Bone marrow (tissue), 2 donors: ENCODE data around the gene DNAH14.
"Not testable (repeated sequence)": the region's sequence is repeated elsewhere in the genome, so short reads cannot be mapped to it uniquely, and the experiment has no call there.

Experiments used
- DNase-seq, 2 donors: peaks; one replicate each; lab custom pipeline; 2025; lab: John Stamatoyannopoulos, UW

Gene DNAH14

DNA sequence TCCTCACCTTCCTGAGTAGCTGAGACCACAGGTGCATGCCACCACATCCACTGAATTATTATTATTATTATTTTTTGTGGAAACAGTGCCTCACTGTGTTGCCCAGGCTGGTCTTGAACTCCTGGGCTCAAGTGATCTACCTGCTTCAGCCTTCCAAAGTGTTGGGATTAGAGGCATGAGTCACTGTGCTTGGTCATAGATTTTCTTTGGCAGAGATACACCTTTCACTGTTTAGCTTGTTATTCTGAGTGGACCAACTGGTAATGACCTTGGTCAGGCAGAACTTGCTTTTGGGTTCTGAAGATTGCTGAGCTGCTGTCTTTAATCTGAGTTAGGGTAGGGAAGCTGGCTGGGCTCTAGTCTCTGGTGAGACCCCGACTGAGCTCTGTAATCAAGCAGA lies 66.8 kb downstream of the DNAH14 start:
- no peak for DNase-seq

DNA sequence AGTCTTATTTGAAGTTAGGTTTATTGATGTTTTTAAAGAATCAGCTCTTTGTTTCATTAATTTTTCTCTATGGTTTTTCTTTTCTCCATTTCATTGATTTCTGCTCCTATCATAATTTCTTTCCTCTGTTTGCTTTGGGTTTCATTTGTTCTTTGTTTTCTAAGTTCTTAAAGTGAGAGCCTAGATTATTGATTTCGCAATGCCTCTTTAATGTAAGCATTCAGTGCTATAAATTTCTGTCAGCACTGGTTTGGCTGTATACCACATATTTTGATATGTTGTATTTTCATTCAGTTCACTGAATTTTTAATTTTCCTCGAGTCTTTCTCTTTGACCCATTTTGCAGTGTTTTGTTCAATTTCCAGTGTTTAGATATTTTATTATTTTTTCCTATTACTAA lies 68.7 kb downstream of the DNAH14 start:
- DNase-seq = no peak

DNA sequence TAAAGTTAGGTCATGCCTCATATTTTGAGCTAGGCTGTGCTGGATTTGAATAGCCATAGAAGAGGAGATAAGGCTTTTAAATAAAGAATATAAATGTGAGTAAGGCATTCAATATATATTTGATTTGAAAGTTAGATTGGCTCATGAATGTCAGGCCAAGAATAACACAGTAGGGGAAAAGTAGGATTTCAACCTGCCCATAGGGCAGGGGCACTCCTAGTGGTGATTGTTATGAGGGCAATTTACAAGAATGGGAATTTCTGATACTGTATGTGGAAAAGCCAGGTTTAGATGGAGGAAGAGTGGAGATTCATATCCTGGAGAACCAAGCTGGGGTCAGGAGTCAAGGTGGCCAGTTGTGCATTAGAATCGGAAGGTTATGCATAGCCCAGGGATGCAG lies 74.9 kb downstream of the DNAH14 start:
- DNase-seq = no peak

DNA sequence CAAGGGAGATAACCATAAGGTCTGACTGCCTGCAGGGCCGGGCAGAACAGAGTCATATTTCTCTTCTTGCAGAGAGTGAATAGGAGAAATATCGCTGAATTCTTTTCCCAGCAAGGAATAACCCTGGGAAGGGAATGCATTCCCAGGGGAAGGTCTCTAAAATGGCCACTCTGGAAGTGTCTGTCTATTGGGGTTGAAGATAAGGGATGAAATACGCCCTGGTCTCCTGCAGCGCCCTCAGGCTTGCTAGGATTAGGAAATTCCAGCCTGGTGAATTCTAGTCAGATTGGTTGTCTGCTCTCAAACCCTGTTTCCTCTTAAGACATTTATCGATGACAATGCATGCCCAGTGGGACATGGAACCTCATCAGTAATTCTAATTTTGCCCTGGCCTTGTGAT lies 76.9 kb downstream of the DNAH14 start:
- DNase-seq = not testable (repeated sequence)

DNA sequence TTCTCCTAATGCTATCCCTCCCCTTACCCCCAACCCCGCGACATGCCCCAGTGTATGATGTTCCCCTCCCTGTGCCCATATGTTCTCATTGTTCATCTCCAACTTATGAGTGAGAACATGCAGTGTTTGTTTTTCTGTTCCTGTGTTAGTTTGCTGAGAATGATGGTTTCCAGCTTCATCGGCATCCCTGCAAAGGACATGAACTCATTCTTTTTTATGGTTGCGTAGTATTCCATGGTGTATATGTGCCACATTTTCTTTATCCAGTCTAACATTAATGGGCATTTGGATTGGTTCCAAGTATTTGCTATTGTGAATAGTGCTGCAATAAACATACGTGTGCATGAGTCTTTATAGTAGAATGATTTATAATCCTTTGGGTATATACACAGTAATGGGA lies 78.6 kb downstream of the DNAH14 start:
- not testable (repeated sequence) for DNase-seq

DNA sequence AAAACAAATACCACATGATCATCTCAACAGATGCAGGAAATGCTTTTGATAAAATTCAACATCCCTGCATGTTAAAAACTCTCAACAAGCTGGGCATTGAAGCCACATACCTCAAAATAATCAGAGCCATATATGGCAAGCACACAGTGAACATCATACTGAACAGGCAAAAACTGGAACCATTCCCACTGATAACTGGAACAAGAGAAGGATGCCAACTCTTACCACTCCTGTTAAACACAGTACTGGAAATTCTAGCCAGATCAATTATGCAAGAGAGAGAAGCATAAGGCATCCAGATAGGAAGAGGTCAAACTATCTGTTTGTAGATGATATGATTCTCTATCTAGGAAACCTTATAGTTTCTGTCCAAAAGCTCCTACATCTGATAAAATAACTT lies 91.6 kb downstream of the DNAH14 start:
- no peak for DNase-seq

DNA sequence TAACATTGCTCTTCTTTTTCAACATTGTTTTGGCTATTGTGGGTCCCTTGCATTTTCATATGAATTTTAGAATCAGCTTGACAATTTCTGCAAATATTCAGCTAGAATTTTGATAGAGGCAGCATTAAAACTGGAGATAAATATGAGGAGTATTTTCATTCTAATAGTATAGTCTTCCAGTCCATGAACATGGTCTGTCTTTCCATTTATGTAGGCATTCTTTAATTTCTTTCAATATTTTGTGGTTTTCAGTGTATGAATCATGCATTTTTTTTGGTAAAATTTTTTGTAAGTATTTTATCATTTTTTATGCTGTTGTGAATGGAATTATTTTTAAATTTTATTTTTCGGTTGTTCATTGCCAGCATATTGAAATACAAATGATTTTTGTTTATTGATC lies 97.2 kb downstream of the DNAH14 start:
- DNase-seq = no peak

DNA sequence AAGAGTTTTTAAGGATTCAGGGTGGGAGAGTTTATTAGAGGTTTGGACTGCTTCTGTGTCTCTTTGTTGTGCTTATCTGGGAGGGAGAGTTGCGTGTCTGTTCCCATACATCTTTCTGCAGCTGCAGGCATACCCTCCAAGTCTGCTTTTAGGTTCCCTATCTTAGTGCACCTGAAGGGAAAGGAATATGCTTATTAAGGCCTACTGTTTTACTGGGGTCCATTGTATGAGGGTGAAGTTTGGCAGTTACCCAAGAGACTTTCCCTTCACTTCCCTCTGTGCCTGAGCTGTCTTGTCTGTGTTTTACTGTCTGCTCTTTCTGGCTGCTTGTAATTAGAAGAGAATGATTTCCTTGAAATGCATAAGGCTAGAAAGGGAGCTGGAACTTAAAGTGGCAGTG lies 107.0 kb downstream of the DNAH14 start:
- DNase-seq = not testable (repeated sequence)

DNA sequence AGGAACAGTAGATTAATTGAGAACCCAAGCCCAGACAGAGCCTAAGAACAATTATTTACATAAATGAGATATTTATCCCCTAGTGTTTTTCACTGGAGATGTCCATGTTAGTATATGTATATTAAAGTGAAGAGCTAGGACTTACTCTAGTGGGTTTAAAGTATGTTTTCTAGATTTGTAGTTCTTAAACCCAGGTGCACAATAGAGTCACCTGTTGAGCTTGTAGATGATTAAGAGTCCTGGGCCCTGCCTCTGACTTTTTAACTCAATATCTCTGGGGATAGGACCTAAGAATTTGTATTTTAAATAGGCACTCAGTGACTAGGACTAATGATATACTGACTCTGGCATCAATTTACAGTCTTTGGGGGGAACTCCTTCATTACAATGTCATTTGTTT lies 112.8 kb downstream of the DNAH14 start:
- DNase-seq = no peak

DNA sequence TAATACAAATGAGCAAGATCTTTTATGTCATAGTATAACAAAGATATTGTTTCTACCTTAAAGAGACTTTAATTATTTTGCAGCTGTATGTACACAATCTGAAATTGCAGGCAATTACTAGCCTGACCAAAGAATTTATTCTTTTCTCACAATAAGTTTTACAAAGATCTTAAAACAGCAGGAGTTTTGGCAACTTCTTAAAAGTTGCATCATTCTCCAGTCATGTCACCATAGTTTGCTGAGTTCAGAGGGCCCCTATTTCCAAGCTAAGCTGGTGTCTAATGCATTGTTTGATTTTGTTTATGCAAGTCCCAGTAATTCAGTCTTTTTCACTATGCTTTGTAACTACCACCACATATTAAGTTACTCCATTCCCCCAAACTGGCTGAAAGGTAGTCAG lies 114.8 kb downstream of the DNAH14 start:
- DNase-seq = no peak

DNA sequence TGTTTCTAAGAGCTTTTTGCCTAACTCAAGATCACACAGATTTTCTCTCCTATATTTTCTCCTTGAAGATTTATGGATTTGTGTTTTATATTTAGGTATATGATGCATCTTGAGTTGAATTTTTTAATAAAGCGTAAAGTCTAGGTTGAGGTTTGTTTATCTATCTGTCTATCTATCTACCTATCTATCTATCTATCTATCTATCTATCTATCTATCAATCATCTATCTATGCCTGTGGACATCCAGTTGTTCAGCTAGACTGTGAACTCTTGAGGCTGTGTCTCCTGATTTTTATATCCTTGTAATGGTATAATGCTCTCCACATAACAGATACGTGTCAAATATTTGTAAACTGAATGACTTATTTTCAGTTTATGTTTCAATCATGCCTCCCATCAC lies 120.1 kb downstream of the DNAH14 start:
- no peak for DNase-seq

DNA sequence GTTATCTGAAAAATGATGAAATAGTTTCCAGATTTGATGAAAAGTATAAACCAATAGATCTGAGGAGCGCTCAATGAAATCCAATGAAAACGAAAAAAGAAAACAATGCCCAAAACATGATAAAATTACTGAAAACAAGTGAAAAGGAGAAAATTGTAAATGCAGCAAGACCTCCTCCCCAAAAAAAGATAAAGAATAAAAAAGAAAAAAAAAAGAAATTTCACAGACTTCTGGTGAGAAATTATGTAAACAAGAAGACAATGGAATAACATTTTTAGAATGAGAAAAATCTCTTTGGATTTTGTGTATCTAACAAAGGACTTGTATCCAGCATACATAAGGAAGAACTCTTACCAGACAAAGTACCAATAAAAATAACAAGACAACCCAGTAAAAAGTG lies 134.2 kb downstream of the DNAH14 start:
- no peak for DNase-seq

DNA sequence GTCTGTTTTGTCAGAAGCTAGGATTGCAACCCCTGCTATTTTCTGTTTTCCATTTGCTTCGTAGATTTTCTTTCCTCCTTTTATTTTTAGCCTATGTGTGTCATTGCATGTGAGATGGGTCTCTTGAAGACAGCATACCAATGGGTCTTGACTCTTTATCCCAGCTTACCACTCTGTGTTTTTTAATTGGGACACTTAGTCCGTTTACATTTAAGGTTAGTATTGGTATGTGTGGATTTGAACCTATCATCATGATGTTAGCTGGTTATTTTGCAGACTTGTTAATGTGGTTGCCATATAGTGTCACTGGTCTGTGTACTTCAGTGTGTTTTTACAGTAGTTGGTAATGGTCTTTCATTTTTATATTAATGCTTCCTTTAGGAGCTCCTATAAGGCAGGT lies 141.5 kb downstream of the DNAH14 start:
- no peak for DNase-seq

DNA sequence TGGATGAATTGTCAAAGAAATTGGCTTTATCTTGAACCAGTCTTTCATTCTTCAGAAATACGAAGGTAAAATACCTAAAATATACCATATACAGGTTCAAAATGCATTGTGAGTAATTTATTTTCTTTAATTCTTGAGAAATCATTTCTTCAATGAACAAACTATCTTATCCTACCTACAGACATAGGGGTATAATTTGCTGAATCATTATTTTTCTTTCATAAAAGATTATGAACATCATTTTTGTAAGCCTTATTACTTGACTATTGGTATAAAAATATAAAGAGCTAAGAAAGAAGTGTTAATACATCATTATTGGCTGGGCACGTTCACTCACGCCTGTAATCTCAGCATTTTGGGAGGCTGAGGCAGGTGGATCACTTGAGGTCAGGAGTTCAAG lies 167.7 kb downstream of the DNAH14 start:
- DNase-seq = no peak

DNA sequence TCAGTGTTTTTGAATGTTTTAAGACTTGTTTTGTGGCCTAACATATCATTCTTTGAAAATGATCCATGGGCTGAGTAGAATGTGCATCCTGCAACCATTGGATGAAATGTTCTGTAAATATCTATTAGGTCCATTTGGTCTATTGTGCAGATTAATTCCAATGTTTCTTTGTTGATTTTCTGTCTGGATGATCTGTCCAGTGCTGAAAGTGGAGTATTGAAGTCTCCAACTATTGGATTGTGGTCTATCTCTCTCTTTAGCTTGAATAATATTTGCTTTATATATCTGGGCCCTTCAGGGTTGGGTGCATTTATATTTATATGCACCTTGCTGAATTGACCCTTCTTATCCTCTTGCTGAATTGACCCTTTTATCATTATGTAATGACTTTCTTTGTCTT lies 181.5 kb downstream of the DNAH14 start:
- DNase-seq = no peak

DNA sequence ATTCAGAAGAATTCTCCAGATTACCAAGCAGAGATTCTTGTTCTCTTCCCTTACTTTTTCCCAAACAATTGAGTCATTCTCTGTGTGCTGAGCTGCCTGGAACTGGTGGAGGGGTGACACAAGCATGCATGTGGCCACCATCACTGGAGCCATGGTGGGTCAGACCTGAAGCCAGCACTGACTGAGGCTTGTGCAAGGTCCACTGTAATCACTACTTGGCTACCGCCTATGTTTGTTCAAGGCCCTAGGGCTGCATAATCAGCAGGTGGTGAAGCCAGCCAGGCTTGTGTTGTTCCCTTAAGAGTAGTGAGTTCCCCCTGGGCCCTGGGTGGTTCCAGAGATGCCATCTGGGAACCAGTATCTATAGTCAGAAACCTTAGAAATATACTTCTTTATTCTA lies 183.8 kb downstream of the DNAH14 start:
- no peak for DNase-seq

DNA sequence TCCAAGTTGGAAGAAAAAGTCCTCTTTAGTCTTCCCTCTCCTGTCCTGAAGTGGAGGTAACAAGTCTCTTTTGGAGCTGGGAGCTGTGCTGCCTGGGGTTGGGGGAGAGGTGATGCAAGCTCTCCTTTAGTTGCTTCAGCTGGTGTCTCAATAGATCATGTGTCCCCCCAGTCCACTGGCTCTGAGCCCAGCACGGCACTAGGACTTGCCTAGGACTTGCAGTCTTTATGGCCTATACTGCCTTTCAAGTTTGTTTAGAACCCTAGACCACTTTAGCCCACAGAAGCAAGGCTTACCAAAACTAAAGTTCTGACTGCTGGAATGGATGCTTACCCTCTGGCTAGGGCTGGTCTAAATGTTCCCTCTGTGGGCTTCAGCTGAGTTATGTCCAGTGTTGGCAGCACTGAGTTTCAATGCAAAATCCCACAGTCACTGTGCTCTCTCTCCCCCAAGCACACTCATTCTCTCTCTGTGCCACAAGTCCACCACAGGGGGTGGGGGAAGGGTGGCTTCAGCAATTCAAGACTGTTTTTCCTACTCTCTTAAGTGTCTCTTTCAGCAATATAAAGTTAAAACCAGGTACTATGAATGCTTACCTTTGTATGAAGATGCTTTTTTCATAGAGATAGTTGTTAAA lies 185.0 kb downstream of the DNAH14 start:
- DNase-seq = no peak

DNA sequence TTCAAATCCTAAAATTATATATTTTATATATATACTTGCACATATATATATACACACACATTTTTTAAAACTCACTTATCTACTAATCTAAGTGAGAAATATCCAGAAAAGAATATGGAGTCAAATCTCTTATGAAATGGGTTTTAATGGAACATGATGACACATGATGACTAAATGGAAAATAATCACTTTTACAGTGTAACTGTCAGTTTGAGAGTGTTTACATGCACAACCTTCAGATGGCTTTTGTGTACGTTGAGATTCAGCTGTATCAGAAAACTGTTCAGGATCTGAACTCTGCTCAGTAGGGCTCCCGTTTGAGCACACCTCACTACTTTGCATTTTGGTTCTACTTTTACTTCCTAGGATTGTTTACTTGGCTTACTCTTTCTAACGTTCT lies 189.8 kb downstream of the DNAH14 start:
- no peak for DNase-seq

DNA sequence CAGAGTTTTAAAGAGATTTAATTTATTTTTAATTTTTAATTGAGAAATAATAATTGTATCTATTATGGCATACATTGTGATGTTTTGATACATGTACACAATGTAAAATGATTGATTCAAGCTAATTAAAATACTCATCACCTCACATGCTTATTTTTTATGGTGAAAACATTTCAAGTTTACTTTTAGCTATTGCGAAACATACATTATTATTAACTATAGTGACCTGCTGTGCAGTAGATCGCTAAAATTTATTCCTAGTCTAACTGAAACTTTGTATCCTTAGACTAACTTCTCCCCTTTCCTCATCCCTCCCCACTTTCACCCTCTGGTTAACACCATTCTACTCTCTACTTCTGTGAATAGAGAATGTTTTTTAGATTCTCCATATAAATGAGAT lies 191.6 kb downstream of the DNAH14 start:
- no peak for DNase-seq

DNA sequence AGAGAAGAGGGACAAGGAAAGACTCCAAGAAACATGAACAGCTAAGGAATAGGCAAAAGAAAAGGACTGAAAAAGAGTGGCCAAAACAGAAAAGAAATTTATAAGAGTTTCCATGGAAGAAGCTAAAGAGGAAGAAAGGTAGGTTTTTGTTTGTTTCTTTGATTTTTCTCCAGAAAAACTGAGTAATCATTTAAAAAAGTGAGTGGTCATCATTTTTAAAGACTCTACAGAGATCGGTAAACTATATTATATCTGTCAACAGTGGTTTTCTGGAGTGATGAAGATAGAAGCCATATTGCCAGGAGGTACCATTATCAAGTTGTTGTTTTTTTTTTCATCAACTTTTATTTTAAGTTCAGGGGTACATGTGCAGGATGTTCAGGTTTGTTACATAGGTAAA lies 202.4 kb downstream of the DNAH14 start:
- no peak for DNase-seq

DNA sequence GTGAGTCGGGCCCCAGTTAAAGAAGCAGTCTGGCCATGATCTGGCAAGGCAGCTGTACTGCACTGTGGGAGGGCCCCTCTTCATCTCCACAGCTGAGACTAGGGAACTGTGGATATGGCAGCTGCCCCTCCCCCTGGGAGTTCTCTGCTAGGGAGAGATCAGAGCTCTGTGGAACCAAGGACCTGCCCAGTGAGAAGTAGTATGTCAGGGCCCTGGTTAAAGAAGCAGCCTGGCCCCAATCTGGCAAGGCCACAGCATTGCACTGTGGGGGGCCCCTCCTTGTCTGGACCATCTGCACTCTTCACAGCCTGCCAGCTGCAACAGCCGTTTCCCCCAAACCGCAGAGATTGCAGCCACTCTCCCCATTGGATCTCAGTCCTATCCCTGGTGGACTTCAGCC lies 208.5 kb downstream of the DNAH14 start:
- DNase-seq = no peak

DNA sequence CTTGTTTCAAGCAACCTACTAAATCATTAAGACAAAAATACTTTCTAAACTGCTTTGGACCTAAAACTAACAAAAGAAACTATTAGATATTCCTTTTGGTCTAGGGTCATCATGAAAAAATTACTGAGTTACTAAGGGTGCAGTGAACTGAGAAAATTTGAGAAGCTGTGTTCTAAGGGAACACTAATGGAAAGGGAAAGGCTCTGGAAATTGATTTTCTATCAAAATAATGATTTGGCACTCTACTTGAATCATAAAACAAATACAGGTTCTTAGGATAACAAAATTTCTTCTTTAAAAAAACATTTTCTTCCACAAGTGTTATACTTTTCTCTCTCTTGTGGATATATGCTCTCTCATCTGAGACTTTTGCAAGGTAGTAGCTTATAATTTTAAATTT lies 213.5 kb downstream of the DNAH14 start:
- no peak for DNase-seq

DNA sequence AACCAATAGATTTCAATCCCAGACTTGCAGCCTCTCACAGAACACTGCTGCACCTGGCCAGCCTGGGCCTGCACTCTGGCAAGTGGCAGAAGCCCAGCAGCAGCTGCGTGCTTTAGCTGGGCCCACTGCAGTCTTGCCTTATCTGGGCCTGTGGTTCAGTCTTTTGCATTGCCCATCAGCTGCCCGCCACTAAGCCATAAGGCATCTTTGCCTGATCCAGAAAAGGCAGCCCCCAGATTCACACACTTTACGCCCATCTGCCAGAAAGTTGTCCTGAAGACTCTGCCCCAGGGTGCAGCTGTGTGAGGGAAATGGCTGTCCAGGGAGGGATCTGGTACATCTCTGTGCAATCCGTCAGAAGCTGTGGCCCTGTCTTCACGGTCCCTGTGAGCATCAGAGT lies 217.0 kb downstream of the DNAH14 start:
- DNase-seq = no peak

DNA sequence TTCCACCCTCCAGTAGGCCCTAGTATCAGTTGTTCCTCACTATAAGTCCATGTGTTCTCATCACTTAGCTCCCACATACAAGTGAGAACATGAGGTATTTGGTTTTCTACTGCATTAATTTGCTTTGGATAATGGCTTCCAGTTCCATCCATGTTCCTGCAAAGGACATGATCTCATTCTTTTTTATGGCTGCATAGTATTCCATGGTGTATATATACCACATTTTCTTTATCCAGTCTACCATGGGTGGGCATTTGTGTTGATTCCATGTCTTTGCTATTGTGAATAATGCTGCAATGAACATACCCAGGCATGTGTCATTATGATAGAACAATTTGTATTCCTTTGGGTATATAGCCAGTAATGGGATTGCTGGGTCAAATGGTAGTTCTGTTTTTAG lies 218.3 kb downstream of the DNAH14 start:
- DNase-seq = not testable (repeated sequence)

DNA sequence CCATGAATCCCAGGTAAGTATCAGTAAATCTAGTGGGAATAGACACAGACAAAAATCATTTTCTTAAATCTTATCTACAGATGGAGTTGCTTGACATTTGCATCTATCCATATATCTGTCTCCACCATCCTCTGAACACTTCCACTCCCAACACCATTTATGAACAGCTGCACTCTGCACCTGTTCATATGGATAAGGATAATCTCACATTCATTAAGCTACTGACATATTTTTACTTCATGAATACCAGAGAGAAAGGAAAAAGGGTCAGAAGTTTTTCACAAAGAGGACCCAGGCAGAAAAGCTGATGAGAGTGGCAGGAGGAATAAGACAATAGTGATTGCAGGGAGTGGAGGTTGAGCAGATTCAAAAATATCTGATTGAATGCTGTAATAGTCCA lies 222.6 kb downstream of the DNAH14 start:
- DNase-seq = no peak
